Uterus (tissue), 2 donors: ENCODE results near the gene UPB1.
"Not testable (repeated sequence)": the region's sequence is repeated elsewhere in the genome, so short reads cannot be mapped to it uniquely, and the experiment has no call there.

Experiments
- CTCF ChIP-seq, 4 experiments: fragments of 200-600 bp in 2 of 4; fragments of 450-650 bp in 2 of 4; sonication (generic) in 2 of 4; IDR thresholded peaks; one replicate each; pipeline ENCODE4 v1.5.1; 2016 to 2019; ENCODE audit warnings: antibody characterized with exemption in 4 of 4, mild to moderate bottlenecking in 2 of 4, moderate library complexity in 1 of 4
- POLR2A ChIP-seq, 2 donors: fragments of 450-650 bp; IDR thresholded peaks; one replicate each; pipeline ENCODE4 v1.6.1; 2016; ENCODE audit warnings: antibody characterized with exemption in 2 of 2, mild to moderate bottlenecking in 1 of 2, moderate library complexity in 1 of 2

DNA sequence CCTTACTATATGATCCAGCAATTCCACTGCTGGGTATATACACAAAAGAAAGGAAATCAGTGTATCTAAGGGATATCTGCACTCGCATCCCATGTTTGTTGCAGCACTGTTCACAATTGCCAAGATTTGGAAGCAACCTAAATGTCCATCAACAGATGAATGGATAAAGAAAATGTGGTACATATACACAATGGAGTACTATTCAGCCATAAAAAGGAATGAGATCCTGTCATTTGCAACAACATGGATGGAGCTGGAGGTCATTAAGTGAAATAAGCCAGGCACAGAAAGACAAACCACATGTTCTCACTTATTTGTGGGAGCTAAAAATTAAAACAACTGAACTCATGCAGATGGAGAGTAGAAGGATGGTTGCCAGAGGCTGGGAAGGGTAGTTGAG is 5.7 kb upstream of the UPB1 start:
- TF ChIP-seq POLR2A, CTCF (IDR thresholded peaks at IDR 0.05): not testable (repeated sequence)
